Measurements from ENCODE around the gene TCFL5.

GRCh38 chr20:62852841-62853240, 8.8 kb downstream of the TCFL5 start:
- no peak for TF ChIP-seq POLR2A (IDR thresholded peaks at IDR 0.05; ENCODE audit: extremely low read depth, insufficient read length)
- no peak for TF ChIP-seq CTCF (IDR thresholded peaks at IDR 0.05; ENCODE audit: low read depth, low read length)
- no peak for TF ChIP-seq MAX (IDR thresholded peaks at IDR 0.05; ENCODE audit: low read depth, low read length)
- no peak for TF ChIP-seq MYC (IDR thresholded peaks at IDR 0.05; ENCODE audit: low read depth, low read length)
